HEK293 (cell line): ENCODE measurements around the gene THPO.

Experiments
- CTCF ChIA-PET: fragments of 350-600 bp; formaldehyde crosslinking; extraction: SDS; loops from one replicate; lab custom pipeline; 2021; ENCODE audit warnings: antibody characterized with exemption; lab: Yijun Ruan, JAX
- POLR2A ChIA-PET: fragments of 300-600 bp; formaldehyde crosslinking; extraction: SDS; loops from one replicate; lab custom pipeline; 2020; ENCODE audit warnings: antibody characterized with exemption, inconsistent platforms; lab: Yijun Ruan, JAX
- H3K27ac ChIP-seq: fragments of 200-500 bp; sonication (Bioruptor generic); 2 replicates; pipeline ENCODE4 v1.5.1; 2014; ENCODE audit warnings: low read depth, low read length, control low read depth, inconsistent platforms; ENCODE audit errors: extremely low read depth
- H3K36me3 ChIP-seq, 2 experiments: fragments of 200-500 bp in 1 of 2; sonication (Bioruptor generic) in 1 of 2; 1 replicate in 1 of 2; 2 replicates in 1 of 2; pipeline ENCODE4 v1.5.1; 2014 to 2017; ENCODE audit warnings: inconsistent platforms in 2 of 2, low read length in 2 of 2; ENCODE audit not compliant: control insufficient read depth in 2 of 2, insufficient read depth in 1 of 2
- H3K4me1 ChIP-seq: fragments of 200-500 bp; sonication (Bioruptor generic); 2 replicates; pipeline ENCODE4 v1.5.1; 2014; ENCODE audit warnings: mild to moderate bottlenecking, low read length, inconsistent platforms; ENCODE audit not compliant: control insufficient read depth, insufficient read depth
- H3K4me3 ChIP-seq: 2 replicates; pipeline ENCODE4 v1.5.1; 2011; ENCODE audit warnings: low read depth, mild to moderate bottlenecking, control low read depth, low read length, moderate library complexity
- H3K9me3 ChIP-seq: fragments of 200-500 bp; sonication (Bioruptor generic); 2 replicates; pipeline ENCODE4 v1.5.1; 2014; ENCODE audit warnings: low read depth, low read length, inconsistent platforms; ENCODE audit not compliant: control insufficient read depth, insufficient read depth
- ATF2 ChIP-seq: fragments of 450-650 bp; formaldehyde crosslinking; IDR thresholded peaks from 2 replicates; pipeline ENCODE4 v1.5.1; 2016; ENCODE audit warnings: missing biosample characterization, missing genetic modification characterization, low read depth
- GLIS1 ChIP-seq: fragments of 450-650 bp; formaldehyde crosslinking; IDR thresholded peaks from 2 replicates; pipeline ENCODE4 v1.5.1; 2016; ENCODE audit warnings: missing biosample characterization, missing genetic modification characterization
- HIC1 ChIP-seq: fragments of 450-650 bp; formaldehyde crosslinking; IDR thresholded peaks from 2 replicates; pipeline ENCODE4 v1.5.1; 2016; ENCODE audit warnings: missing biosample characterization, missing genetic modification characterization
- IKZF3 ChIP-seq: fragments of 450-650 bp; IDR thresholded peaks from 2 replicates; pipeline ENCODE4 v1.5.0; 2018; ENCODE audit warnings: missing biosample characterization, mild to moderate bottlenecking, missing genetic modification characterization, moderate library complexity
- KLF8 ChIP-seq: fragments of 450-650 bp; formaldehyde crosslinking; IDR thresholded peaks from 2 replicates; pipeline ENCODE4 v1.5.1; 2016; ENCODE audit warnings: missing biosample characterization, missing genetic modification characterization
- PRDM1 ChIP-seq: fragments of 450-650 bp; formaldehyde crosslinking; IDR thresholded peaks from 2 replicates; pipeline ENCODE4; 2016; ENCODE audit warnings: missing biosample characterization, missing genetic modification characterization
- ZBTB17 ChIP-seq: fragments of 450-650 bp; formaldehyde crosslinking; IDR thresholded peaks from 2 replicates; pipeline ENCODE4 v1.5.1; 2016; ENCODE audit warnings: missing biosample characterization, missing genetic modification characterization
- ZBTB21 ChIP-seq: fragments of 450-650 bp; formaldehyde crosslinking; IDR thresholded peaks from 2 replicates; pipeline ENCODE4 v1.5.1; 2017; ENCODE audit warnings: missing biosample characterization, missing genetic modification characterization
- ZNF133 ChIP-seq: fragments of 450-650 bp; formaldehyde crosslinking; IDR thresholded peaks from 2 replicates; pipeline ENCODE4 v1.5.1; 2016; ENCODE audit warnings: missing biosample characterization, missing genetic modification characterization
- ZNF174 ChIP-seq: fragments of 450-650 bp; formaldehyde crosslinking; IDR thresholded peaks from 2 replicates; pipeline ENCODE4 v1.5.0; 2017; ENCODE audit warnings: missing biosample characterization, mild to moderate bottlenecking, missing genetic modification characterization
- ZNF600 ChIP-seq: fragments of 450-650 bp; formaldehyde crosslinking; IDR thresholded peaks from 2 replicates; pipeline ENCODE4 v1.5.1; 2016; ENCODE audit warnings: missing biosample characterization, missing genetic modification characterization
- ZNF701 ChIP-seq: fragments of 450-650 bp; formaldehyde crosslinking; IDR thresholded peaks from 2 replicates; pipeline ENCODE4 v1.5.1; 2016; ENCODE audit warnings: missing biosample characterization, missing genetic modification characterization
- ZNF768 ChIP-seq: fragments of 450-650 bp; formaldehyde crosslinking; IDR thresholded peaks from 2 replicates; pipeline ENCODE4 v1.5.1; 2018; ENCODE audit warnings: missing biosample characterization, mild to moderate bottlenecking, missing genetic modification characterization
- TF ChIP-seq, protein P1 (sequence below): fragments of 450-650 bp; formaldehyde crosslinking; IDR thresholded peaks from 2 replicates; pipeline ENCODE4 v1.5.1; 2016; ENCODE audit warnings: missing biosample characterization, missing genetic modification characterization
- TF ChIP-seq, protein P2 (sequence below): fragments of 450-650 bp; formaldehyde crosslinking; IDR thresholded peaks from 2 replicates; pipeline ENCODE4 v1.5.1; 2017; ENCODE audit warnings: missing biosample characterization, missing genetic modification characterization

The THPO gene

GRCh38 chr3:184334470-184335158 lies 43.4 kb downstream of the THPO start (continued):
- TF ChIP-seq ZNF133 (tag by site-specific recombination) (no peak), ZBTB21 (tag by site-specific recombination) (peak; percentile 46; the same call in 1 of the 2 replicates), GLIS1 (tag by site-specific recombination) (peak; percentile 71)

- Histone ChIP-seq H3K4me1 (no peaks in the 10 kb centered on the region), H3K9me3 (no peaks in the 10 kb centered on the region), H3K4me3 (no peak overlapping the region), H3K27ac (no peak overlapping the region), H3K36me3 (peaks cover 18 to 75% of the 10 kb centered on the region in 2 experiments)
- TF ChIP-seq ZNF600 (tag by site-specific recombination) (peak; percentile 26; the same call in 1 of the 2 replicates), HIC1 (tag by site-specific recombination) (peak; percentile 45; the same call in 1 of the 2 replicates)
- TF ChIP-seq, protein P1, sequence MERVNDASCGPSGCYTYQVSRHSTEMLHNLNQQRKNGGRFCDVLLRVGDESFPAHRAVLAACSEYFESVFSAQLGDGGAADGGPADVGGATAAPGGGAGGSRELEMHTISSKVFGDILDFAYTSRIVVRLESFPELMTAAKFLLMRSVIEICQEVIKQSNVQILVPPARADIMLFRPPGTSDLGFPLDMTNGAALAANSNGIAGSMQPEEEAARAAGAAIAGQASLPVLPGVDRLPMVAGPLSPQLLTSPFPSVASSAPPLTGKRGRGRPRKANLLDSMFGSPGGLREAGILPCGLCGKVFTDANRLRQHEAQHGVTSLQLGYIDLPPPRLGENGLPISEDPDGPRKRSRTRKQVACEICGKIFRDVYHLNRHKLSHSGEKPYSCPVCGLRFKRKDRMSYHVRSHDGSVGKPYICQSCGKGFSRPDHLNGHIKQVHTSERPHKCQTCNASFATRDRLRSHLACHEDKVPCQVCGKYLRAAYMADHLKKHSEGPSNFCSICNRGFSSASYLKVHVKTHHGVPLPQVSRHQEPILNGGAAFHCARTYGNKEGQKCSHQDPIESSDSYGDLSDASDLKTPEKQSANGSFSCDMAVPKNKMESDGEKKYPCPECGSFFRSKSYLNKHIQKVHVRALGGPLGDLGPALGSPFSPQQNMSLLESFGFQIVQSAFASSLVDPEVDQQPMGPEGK (tag by site-specific recombination) = no peak
- POLR2A ChIA-PET = interaction anchor here (1.4 kb wide), 1 partner anchor 18 kb away, joined by 4 read pairs; no protein-coding TSS in a partner anchor
- CTCF ChIA-PET = no interaction called here
Observed at GRCh38 chr3:184333700-184334099, 44.3 kb downstream of the THPO start.

- Histone ChIP-seq H3K36me3 (peaks cover 18 to 80% of the 10 kb centered on the region in 2 experiments), H3K9me3 (no peaks in the 10 kb centered on the region), H3K4me1 (no peaks in the 10 kb centered on the region), H3K4me3 (no peak overlapping the region), H3K27ac (no peak overlapping the region)
- ChIA-PET CTCF (no interaction called here), POLR2A (interaction anchor here (1.4 kb wide), 1 partner anchor 18 kb away, joined by 4 read pairs; no protein-coding TSS in a partner anchor)
- TF ChIP-seq ATF2 = 0 out of 2 replicates have a peak, but pooled peaks have one; percentile 3
- TF ChIP-seq ZNF174 (tag by site-specific recombination) = no peak
Observed at GRCh38 chr3:184333190-184333589, 44.8 kb downstream of the THPO start.

GRCh38 chr3:184332370-184333090 lies 45.5 kb downstream of the THPO start:
- Histone ChIP-seq H3K27ac (no peak overlapping the region), H3K4me1 (no peaks in the 10 kb centered on the region), H3K36me3 (peaks cover 18 to 84% of the 10 kb centered on the region in 2 experiments), H3K4me3 (no peak overlapping the region), H3K9me3 (no peaks in the 10 kb centered on the region)
- ChIA-PET CTCF (no interaction called here), POLR2A (interaction anchor here (1.4 kb wide), 1 partner anchor 17 kb away, joined by 4 read pairs; no protein-coding TSS in a partner anchor)
- TF ChIP-seq, protein P2, sequence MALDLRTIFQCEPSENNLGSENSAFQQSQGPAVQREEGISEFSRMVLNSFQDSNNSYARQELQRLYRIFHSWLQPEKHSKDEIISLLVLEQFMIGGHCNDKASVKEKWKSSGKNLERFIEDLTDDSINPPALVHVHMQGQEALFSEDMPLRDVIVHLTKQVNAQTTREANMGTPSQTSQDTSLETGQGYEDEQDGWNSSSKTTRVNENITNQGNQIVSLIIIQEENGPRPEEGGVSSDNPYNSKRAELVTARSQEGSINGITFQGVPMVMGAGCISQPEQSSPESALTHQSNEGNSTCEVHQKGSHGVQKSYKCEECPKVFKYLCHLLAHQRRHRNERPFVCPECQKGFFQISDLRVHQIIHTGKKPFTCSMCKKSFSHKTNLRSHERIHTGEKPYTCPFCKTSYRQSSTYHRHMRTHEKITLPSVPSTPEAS (tag by site-specific recombination) = no peak
- TF ChIP-seq GLIS1 (tag by site-specific recombination) = no peak
- TF ChIP-seq PRDM1 = peak; percentile 64
- TF ChIP-seq ZNF701 (tag by site-specific recombination) = no peak
- no peak for TF ChIP-seq ZNF768 (tag by site-specific recombination)
- no peak for TF ChIP-seq ZNF133 (tag by site-specific recombination)
- 0 out of 2 replicates have a peak, but pooled peaks have one; percentile 19 for TF ChIP-seq ZBTB17
- TF ChIP-seq IKZF3 = 0 out of 2 replicates have a peak, but pooled peaks have one; percentile 11
- TF ChIP-seq KLF8 (tag by site-specific recombination) = no peak
